Liver (tissue), 9 donors: ENCODE data around the gene SLC25A25. TPM values are rescaled to one million over a fixed set of nuclear protein-coding genes. Genes with fewer than 3 reads are reported as not detected.
A peak's percentile ranks its signal among the peaks of the same experiment; 100 is the strongest.

Source experiments
- DNase-seq: peaks from one replicate; pipeline ENCODE4 v3.0.0-alpha.2; 2017; ENCODE audit warnings: low spot score
- H3K27ac ChIP-seq, 2 donors: one replicate each; pipeline ENCODE4 v1.7.0; 2013; ENCODE audit warnings: inconsistent platforms in 2 of 2, low read length in 2 of 2, control low read depth in 1 of 2, low read depth in 1 of 2, mild to moderate bottlenecking in 1 of 2
- H3K27me3 ChIP-seq, 4 donors: one replicate each; pipeline versions ENCODE4 v1.6.1 to v1.7.0; 2013; ENCODE audit warnings: low read length in 3 of 4, inconsistent platforms in 1 of 4, mild to moderate bottlenecking in 1 of 4, moderate library complexity in 1 of 4; ENCODE audit not compliant: control insufficient read depth in 4 of 4, insufficient read depth in 4 of 4
- H3K36me3 ChIP-seq, 4 donors: one replicate each; pipeline versions ENCODE4 v1.6.1 to v1.7.0; 2013; ENCODE audit warnings: low read length in 3 of 4, mild to moderate bottlenecking in 3 of 4, low read depth in 1 of 4, moderate library complexity in 1 of 4; ENCODE audit not compliant: control insufficient read depth in 4 of 4, insufficient read depth in 3 of 4
- H3K4me1 ChIP-seq, 4 donors: one replicate each; pipeline versions ENCODE4 v1.6.1 to v1.7.0; 2013; ENCODE audit warnings: low read length in 3 of 4, mild to moderate bottlenecking in 3 of 4, moderate library complexity in 1 of 4; ENCODE audit not compliant: control insufficient read depth in 4 of 4, insufficient read depth in 4 of 4
- H3K4me3 ChIP-seq, 3 donors: one replicate each; pipeline versions ENCODE4 v1.6.1 to v1.7.0; 2013; ENCODE audit warnings: low read length in 3 of 3, control low read depth in 1 of 3, low read depth in 1 of 3, mild to moderate bottlenecking in 1 of 3
- H3K9ac ChIP-seq, 2 donors: one replicate each; pipeline ENCODE4 v1.7.0; 2013; ENCODE audit warnings: low read length in 2 of 2, mild to moderate bottlenecking in 2 of 2, moderate library complexity in 2 of 2, control low read depth in 1 of 2, low read depth in 1 of 2
- H3K9me3 ChIP-seq, 4 donors: one replicate each; pipeline versions ENCODE4 v1.6.1 to v1.7.0; 2013; ENCODE audit warnings: low read length in 3 of 4; ENCODE audit not compliant: control insufficient read depth in 4 of 4
- ATF3 ChIP-seq: IDR thresholded peaks from 2 replicates; pipeline ENCODE4 v1.6.1; 2016; ENCODE audit warnings: antibody characterized with exemption
- CTCF ChIP-seq: fragments of 150-350 bp; IDR thresholded peaks from 2 replicates; pipeline ENCODE4 v1.5.1; 2017; ENCODE audit warnings: improper control_type of control experiment, low read depth, low read length; ENCODE audit not compliant: missing input control
- EGR1 ChIP-seq, 2 donors: IDR thresholded peaks; 2 replicates each; pipeline ENCODE4 v1.6.1; 2016 to 2018; ENCODE audit warnings: antibody characterized with exemption in 2 of 2, low read depth in 2 of 2
- FOXA1 ChIP-seq: IDR thresholded peaks from 2 replicates; pipeline ENCODE4 v1.6.1; 2016; ENCODE audit warnings: antibody characterized with exemption
- FOXA2 ChIP-seq: IDR thresholded peaks from 2 replicates; pipeline ENCODE4 v1.6.1; 2016; ENCODE audit warnings: antibody characterized with exemption
- GABPA ChIP-seq, 2 donors: IDR thresholded peaks in 1 of 2; conservative IDR thresholded peaks in 1 of 2; 2 replicates each; pipeline ENCODE4 v1.6.1; 2016; ENCODE audit warnings: antibody characterized with exemption in 2 of 2, mild to moderate bottlenecking in 1 of 2, moderate library complexity in 1 of 2
- HNF4A ChIP-seq, 2 donors: conservative IDR thresholded peaks; 2 replicates each; pipeline ENCODE4 v1.6.1; 2016; ENCODE audit warnings: antibody characterized with exemption in 2 of 2, mild to moderate bottlenecking in 2 of 2
- HNF4G ChIP-seq: IDR thresholded peaks from 2 replicates; pipeline ENCODE4 v1.6.1; 2016; ENCODE audit warnings: antibody characterized with exemption
- JUND ChIP-seq, 2 donors: IDR thresholded peaks; 2 replicates each; pipeline ENCODE4 v1.6.1; 2016; ENCODE audit warnings: antibody characterized with exemption in 2 of 2
- MAX ChIP-seq: IDR thresholded peaks from 2 replicates; pipeline ENCODE4 v1.6.1; 2016; ENCODE audit warnings: antibody characterized with exemption
- NR2F2 ChIP-seq: IDR thresholded peaks from 2 replicates; pipeline ENCODE4 v1.6.1; 2016; ENCODE audit warnings: antibody characterized with exemption
- RAD21 ChIP-seq, 2 donors: IDR thresholded peaks; 2 replicates each; pipeline ENCODE4 v1.6.1; 2016; ENCODE audit warnings: antibody characterized with exemption in 2 of 2, mild to moderate bottlenecking in 2 of 2
- REST ChIP-seq: IDR thresholded peaks from 2 replicates; pipeline ENCODE4 v1.6.1; 2016; ENCODE audit warnings: antibody characterized with exemption, mild to moderate bottlenecking
- RXRA ChIP-seq, 2 donors: IDR thresholded peaks; 2 replicates each; pipeline ENCODE4 v1.6.1; 2017 to 2018; ENCODE audit warnings: antibody characterized with exemption in 2 of 2, mild to moderate bottlenecking in 1 of 2
- SP1 ChIP-seq: IDR thresholded peaks from 2 replicates; pipeline ENCODE4 v1.6.1; 2018; ENCODE audit warnings: antibody characterized with exemption, mild to moderate bottlenecking
- TAF1 ChIP-seq: conservative IDR thresholded peaks from 2 replicates; pipeline ENCODE4 v1.6.1; 2016; ENCODE audit warnings: antibody characterized with exemption, mild to moderate bottlenecking
- YY1 ChIP-seq: IDR thresholded peaks from 2 replicates; pipeline ENCODE4 v1.6.1; 2016; ENCODE audit warnings: antibody characterized with exemption, mild to moderate bottlenecking
- ZBTB33 ChIP-seq: IDR thresholded peaks from 2 replicates; pipeline ENCODE4 v1.6.1; 2016; ENCODE audit warnings: antibody characterized with exemption
- WGBS: extraction: QIAGEN DNeasy Blood & Tissue Kit; methylation state at CpG from one replicate; pipeline ENCODE4 v1.1.7; 2013; 5-methylcytosine and 5-hydroxymethylcytosine counted together
- polyA plus RNA-seq, 2 donors: library from polyadenylated mRNA; stranded (reverse) in 1 of 2; unstranded in 1 of 2; fragments of 200-250 nt in 1 of 2; fragments of >200 nt in 1 of 2; fragmentation: Nextera tagmentation in 1 of 2; extraction: Ambion mirVana in 1 of 2; gene quantifications; one replicate each; pipeline versions ENCODE4 v1.2.1 to v1.2.3, GENCODE V29; 2013 to 2015
- total RNA-seq, 2 donors: library from RNA; depleted of rRNA; stranded (reverse); fragments of >200 nt; gene quantifications; one replicate each; pipeline ENCODE4 v1.2.3, GENCODE V29; 2014
- donor health status: healthy.
- donor health status: healthy.
- donor health status: healthy.
- donor health status: healthy.
- donor health status: healthy.

The SLC25A25 gene
- total and polyA plus RNA-seq, 4 donors = 21.7 to 74.6 (median 39.3) TPM

GRCh38 chr9:128066713-128067644 lies 1.1 kb upstream of the SLC25A25 start, which contains the start of gene NAIF1 (continued):
- no peak for TF ChIP-seq MAX

GRCh38 chr9:128068386-128069205 lies 564 bp downstream of the SLC25A25 start:
- H3K4me1 ChIP-seq = peaks cover 20 to 60% (median 46%) of the 10 kb centered on the region in 4 donors

GRCh38 chr9:128070874-128071273 lies 2.8 kb downstream of the SLC25A25 start:
- no peaks in the 10 kb centered on the region for H3K36me3 ChIP-seq
- no peaks in the 10 kb centered on the region for H3K27me3 ChIP-seq
- H3K9me3 ChIP-seq = no peaks in the 10 kb centered on the region
- no peak overlapping the region for H3K27ac ChIP-seq
- peaks cover 25 to 58% (median 44%) of the 10 kb centered on the region in 4 donors for H3K4me1 ChIP-seq
- WGBS = 36% methylated on average over 7 of the region's 7 CpGs
- no peak overlapping the region for H3K9ac ChIP-seq
- H3K4me3 ChIP-seq = no peak overlapping the region
- TF ChIP-seq JUND (IDR thresholded peaks at IDR 0.05) (no peak), FOXA2 (no peak), HNF4A (conservative IDR thresholded peaks at IDR 0.05) (no peak), RXRA (IDR thresholded peaks at IDR 0.05) (no peak), GABPA (IDR thresholded peaks at IDR 0.05 in 1 of 2, conservative IDR thresholded peaks at IDR 0.05 in 1 of 2) (no peak), RAD21 (IDR thresholded peaks at IDR 0.05) (no peak), ATF3 (no peak), CTCF (no peak), SP1 (no peak), TAF1 (no peak), EGR1 (IDR thresholded peaks at IDR 0.05; ENCODE audit: low read depth in 2 of 2) (no peak), ZBTB33 (no peak), NR2F2 (no peak), FOXA1 (no peak), REST (no peak), YY1 (no peak), MAX (no peak), HNF4G (no peak)
- DNase-seq = no peak

More at GRCh38 chr9:128068386-128069205, 564 bp downstream of the SLC25A25 start:
- no peaks in the 10 kb centered on the region for H3K9me3 ChIP-seq
- H3K36me3 ChIP-seq = no peaks in the 10 kb centered on the region
- DNase-seq = peak; percentile 54
- peak overlapping the region; percentile 86 to 88 for H3K27ac ChIP-seq
- WGBS = 1% methylated on average over 50 of the region's 50 CpGs
- TF ChIP-seq RXRA (IDR thresholded peaks at IDR 0.05) (peak in 1 of 2 donors; percentile 10), NR2F2 (no peak)
- peak overlapping the region; percentile 34 to 40 for H3K9ac ChIP-seq
- peak overlapping the region; percentile 50 to 95 (median 65) for H3K4me3 ChIP-seq
- H3K27me3 ChIP-seq = no peaks in the 10 kb centered on the region
